ENCODE results near the gene YBX3.

Gene YBX3

DNA sequence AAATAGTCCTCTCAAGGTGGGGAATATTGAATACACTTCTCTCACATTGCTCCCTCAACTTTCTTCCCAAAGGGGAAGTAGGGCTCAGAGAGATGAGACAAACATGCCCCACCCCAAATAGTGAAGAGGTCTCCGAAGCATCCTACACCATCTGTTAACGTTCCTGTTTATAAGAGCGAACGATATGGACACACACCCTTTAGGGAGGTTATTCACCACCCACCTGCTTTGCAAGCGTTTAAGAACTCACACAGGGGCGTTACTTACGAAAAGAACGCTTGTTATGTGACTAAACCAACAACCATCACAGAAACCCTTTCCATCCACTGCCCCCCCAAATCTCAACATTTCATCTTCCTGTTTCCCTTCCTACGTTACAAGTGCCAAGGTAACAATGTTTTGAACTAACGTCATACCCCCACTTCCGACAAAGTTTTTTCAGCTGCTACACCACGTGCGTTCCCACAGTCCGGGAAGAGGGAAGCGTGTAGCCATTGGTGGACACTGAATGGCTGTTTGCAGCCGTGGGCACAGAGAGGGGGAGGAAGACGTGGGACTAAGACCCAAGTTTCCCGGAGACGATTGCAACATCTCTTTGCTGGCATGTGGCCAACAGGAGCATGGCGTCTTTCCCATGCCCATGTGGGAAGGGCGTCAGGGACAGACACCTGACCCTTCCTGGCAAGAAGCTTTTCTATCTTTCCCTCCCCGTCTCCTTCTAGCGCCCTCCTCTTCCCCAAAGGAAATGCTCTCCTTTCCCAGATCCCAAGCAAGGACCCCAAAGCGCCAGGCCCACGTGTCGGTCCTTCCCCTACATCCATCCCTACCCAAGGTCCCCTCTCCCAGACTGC lies 1.2 kb downstream of the YBX3 start:
- peak; percentile 18 for DNase-seq (ENCODE audit: low read depth in 2 of 2)

DNA sequence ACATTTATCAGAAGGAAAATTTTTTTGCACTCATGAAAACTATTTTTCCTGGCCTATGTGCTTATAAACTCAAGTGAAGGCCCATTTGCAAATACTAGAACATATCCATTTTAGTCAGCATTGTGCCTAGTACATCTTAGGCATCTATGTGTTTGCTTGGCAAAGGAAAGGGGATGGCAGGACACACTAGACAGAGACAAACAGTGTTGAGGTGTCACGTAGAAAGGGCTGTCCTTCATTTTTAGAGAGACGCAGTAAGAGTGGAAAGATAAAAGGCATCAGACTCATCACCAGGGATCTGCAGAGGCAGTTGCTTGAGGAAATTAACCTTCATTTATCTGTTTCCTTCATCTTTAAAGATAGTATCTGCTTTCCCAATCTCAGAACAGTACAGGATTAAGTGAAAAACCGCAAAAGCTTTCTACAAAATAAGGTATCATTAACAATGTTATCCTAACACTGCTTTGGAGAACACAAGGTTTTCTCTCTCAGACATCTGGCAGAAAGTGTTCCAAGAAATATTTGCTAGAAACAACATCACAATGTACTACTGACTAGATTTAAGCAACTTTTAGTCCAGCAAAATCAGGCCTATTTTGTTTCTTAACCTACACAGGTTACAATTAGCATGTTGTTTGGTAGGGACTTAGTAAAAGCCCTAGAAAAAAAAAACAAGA lies 2.0 kb downstream of the YBX3 start:
- DNase-seq (ENCODE audit: low read depth in 2 of 2) = no peak

DNA sequence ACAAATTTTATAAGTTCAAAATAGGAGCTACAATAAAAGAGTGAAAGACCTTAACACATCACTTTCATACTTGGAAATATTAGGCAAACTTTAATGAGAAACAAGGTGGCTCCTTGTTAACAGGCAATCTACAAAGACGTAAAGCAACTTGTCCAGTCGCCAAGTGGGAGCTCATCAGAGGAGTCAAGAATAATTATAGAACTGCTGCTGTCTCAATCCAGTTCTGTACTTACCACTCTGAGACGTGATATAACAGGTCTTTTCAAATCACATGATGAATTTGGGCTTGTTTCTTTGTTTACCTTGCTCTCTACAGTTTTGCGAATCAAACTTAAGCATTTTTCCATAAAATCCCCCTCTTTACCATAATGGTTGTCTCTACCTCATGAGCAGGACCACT lies 3.6 kb downstream of the YBX3 start:
- DNase-seq (ENCODE audit: low read depth in 2 of 2) = no peak

- no peak for DNase-seq (ENCODE audit: low read depth in 2 of 2)
Measured at GRCh38 chr12:10718279-10718821, 4.8 kb downstream of the YBX3 start.

DNA sequence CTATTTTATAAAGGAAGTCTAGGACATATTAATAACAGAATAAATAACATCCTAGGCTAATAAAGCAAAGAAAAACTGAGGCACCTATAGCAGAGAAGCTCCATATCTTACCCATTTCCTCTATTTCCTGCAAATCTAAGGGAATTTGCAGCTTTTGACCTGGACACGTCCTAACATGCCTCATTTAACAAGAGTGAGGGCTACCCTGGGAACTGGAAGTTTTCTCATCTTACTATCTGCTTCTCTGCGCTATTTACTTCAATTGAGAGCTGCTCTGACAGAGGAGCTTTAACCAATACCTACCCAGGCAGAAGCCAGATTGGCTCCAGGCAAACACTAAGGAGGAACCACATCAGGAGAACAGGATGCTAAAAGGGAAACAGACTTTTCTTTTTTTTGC lies 5.7 kb downstream of the YBX3 start:
- DNase-seq (ENCODE audit: low read depth in 2 of 2) = no peak

DNA sequence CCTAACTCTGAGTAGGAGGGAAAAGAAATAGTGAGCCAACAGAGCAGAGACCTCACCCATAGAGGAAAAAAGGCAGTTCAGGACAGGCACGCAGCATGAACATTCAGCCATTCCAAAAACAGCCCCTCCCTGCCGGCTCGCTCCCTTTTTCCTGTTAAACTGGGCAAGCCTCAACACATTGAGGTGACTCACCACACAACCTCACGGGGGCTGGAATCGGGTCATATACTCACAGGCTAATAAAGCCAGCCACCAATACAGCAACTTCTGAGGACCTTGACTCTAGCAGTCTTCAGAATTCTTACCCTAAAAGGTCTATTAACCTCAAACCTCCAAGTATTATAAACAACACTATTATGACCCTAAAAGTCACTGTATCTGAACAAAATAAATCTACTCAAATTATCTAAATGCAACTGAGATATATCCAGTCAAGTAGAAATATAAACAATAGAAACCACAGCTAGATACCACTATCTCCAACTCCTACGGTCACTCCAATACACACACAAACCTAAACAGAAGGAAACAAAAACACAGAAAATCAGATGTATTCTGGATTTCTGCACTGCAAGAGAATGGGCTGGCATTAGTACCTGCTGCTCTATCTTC lies 6.3 kb downstream of the YBX3 start:
- DNase-seq (ENCODE audit: low read depth in 2 of 2) = no peak

- DNase-seq (ENCODE audit: low read depth in 2 of 2) = no peak
Measured at GRCh38 chr12:10716277-10716676, 6.8 kb downstream of the YBX3 start.

GRCh38 chr12:10715491-10715890 lies 7.6 kb downstream of the YBX3 start:
- DNase-seq (ENCODE audit: low read depth in 2 of 2) = no peak

DNA sequence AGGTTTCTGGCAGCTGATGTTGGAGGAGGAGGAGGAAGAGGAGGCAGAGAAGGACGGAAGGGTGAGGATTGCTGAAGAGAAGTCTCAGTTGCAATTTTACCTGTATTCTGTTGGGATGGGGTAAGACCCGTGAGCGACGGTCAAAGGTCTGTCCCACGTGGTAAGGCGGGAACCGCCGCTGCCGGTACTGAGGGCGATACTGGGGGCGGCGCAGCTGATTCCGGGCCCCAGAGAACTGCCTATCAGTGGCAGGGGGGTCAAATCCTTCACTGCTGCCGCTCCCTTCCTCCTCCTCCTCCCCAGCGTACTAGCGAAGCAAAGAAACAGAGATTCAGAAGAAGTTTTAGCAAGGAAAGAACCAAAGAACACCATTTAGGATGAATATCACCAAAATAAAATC lies 13.3 kb downstream of the YBX3 start:
- no peak for DNase-seq (ENCODE audit: low read depth in 2 of 2)

DNA sequence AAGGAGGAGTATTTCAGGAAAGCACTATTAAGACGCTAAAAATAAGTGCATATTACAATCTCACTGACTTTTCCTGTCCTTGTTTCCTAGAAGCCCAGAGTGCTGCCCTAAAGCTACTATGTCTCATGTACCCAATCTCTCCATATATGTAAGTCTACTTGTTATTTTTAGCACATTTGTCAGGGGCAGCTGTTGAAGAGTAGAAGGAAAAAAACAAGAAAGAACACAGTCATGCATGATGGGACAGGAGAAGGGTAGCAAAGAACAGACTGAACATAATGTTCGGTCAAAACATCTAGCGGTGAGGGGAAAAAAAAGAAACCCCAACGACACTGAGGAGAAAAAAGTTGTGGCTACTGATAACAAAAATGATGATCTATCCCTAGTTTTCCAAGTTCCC lies 14.3 kb downstream of the YBX3 start:
- no peak for DNase-seq (ENCODE audit: low read depth in 2 of 2)

DNA sequence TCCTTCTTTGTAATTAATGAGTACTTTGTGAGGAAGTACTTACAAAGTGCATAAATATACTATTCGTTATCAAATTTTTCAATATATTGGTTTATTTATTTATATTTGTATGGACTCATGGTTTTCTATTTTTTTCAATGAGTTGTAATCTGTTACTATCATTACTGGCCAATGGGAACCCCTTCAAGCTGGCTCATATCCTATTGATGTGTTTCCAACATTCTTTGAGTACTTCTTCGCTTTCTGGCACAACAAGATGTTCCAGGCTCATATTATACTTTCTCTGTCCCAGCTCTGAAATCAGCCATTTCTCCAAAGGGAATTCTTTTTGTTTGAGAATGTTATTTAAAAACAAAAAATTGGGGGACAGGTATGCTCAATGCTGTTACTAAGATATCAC lies 17.5 kb downstream of the YBX3 start:
- no peak for DNase-seq (ENCODE audit: low read depth in 2 of 2)

DNA sequence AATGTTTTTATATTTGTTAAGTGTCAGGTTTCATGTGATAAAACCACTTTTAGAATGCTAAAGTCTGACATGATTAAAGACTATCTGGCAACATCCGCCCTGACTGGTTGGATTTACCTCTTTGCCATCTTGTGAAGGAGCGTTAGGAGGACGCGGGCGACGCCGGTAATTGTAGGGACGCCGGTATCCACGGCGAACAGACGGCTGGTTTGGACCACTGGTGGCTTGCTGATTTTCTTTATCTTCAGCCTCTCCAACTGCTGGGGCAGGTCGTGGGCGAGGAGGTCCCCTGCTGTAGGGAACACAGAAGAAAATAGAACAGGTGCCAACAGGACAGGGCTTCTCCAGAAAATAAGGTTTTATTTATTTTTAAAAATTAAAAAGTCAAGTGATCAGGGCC lies 21.3 kb downstream of the YBX3 start:
- DNase-seq (ENCODE audit: low read depth in 2 of 2) = no peak

DNA sequence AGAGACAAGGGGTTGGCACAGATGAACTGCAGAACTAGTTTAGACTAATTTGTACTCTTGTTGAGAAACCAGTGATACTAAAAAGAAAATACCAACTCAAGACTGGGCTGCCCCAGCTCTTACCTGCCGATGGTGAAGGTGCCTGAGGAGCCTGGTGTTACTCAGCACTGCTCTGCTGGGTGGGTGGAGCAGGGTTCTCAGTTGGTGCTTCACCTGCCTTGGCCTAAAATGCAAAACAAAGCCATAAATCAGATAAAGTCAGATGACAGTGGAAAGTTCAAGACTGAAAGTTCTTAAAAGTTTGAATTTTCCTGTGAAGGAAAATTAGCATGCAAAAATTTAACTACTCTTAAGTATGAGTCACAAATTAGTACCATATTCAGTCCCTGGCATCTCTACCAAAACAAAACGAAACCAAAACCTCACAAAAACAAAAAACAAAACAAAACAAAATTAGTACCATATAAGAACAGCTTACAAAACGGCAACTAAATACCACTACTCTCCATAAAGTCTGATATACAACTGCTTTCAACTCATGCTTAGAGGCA lies 21.9 kb downstream of the YBX3 start:
- no peak for DNase-seq (ENCODE audit: low read depth in 2 of 2)

DNA sequence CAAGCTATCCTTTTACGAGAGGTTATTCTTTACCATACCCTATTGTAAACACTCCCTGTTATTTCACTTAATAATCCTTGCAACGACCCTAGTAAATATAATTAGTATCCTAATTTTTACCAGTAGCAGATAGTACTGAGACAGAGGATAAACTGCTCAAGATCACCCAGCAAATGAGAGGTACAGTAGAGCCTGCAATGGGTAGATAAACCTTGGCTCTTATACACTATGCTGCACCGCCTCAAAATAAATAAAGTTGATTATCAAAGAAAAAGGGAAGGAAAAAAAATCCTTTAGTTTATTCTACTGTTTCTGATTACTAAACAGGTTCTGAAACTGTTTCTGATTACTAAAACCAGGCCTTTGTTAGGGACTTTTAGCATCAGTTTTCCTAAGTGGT lies 22.5 kb downstream of the YBX3 start:
- no peak for DNase-seq (ENCODE audit: low read depth in 2 of 2)

- no peak for DNase-seq (ENCODE audit: low read depth in 2 of 2)
Measured at GRCh38 chr12:10697862-10698261, 25.3 kb downstream of the YBX3 start.

DNA sequence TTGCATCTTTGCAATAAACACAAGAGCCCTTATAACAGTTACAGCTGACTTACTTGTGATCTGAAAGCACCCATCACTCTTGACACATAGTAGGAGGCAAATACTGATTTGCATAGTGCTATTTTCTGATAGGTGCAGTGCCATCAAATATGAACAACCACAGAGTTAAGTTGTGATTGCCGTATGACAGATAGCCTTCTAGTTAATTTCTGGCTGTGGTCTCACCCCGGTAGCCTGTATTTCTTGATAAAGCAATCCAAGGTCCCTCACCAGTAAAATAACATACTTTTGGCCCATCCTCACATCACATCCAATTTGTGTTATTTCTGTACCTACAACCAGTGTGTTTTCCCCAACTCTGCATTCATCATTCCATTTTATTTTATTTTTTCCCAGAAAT lies 26.0 kb downstream of the YBX3 start:
- DNase-seq (ENCODE audit: low read depth in 2 of 2) = no peak

DNA sequence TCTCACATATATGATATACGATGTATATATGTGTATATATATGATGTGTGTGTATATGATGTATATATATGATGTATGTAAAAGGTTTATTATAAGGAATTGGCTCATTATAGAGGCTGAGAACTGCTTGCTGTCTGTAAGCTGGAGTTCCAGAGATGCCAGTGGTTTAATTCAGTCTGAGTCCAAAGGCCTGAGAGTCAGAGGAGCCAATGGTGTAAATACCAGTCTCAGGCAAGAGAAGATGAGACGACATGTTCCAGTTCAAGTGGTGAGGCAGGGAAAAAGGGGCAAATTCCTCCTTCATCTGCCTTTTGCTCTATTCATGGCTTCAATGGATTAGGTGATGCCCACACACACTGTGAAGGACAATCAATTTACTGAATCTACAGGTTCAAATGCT lies 32.2 kb downstream of the YBX3 start:
- no peak for DNase-seq (ENCODE audit: low read depth in 2 of 2)

GRCh38 chr12:10689146-10689545 lies 34.0 kb downstream of the YBX3 start:
- no peak for DNase-seq (ENCODE audit: low read depth in 2 of 2)

GRCh38 chr12:10688042-10688441 lies 35.1 kb downstream of the YBX3 start:
- no peak for DNase-seq (ENCODE audit: low read depth in 2 of 2)

DNA sequence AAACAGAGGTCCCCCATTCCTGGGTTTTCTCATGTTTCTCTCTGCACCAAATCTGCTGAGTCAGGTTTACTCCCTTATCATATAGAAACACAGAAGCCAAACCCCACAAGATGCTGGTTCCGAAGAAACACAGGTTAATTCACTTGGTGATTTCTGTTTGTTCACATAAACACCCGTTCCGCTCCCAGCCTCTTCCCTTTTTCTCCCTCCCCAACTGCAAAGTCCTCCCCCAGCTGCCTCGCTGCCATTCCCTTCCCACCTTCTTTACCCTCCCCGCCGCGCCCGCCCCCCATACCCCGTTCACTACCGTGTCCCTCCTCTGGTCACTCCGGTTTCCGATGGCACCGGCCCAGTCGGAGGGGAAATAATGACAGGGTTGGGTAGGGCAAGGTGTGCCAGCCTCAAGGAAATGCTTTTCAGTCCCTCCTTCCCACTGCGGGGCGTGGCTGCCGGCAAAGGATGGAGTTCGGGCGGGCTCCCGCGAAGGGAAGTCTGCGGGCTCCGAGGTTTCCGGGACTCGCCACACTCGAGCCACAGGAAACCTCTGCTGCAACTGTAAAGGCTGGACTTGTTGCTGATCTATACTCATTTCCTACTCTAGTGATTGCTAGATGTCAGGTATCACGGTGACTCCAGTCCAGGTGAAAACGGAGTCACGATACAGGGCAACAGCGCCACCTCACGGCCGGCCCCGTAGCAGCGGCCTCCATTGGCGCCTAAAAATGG lies 49.3 kb downstream of the YBX3 start, which contains the start of gene STYK1:
TSS of gene STYK1 (minus strand) at position 394 of the 726 bp plus-strand sequence. CDS start 39,434 bp downstream, outside the sequence.
- DNase-seq (ENCODE audit: low read depth in 2 of 2) = peak; percentile 44 to 68

GRCh38 chr12:10672231-10672868 lies 50.8 kb downstream of the YBX3 start:
- DNase-seq (ENCODE audit: low read depth in 2 of 2) = no peak
